ENCODE results near the gene WDR27.

DNA sequence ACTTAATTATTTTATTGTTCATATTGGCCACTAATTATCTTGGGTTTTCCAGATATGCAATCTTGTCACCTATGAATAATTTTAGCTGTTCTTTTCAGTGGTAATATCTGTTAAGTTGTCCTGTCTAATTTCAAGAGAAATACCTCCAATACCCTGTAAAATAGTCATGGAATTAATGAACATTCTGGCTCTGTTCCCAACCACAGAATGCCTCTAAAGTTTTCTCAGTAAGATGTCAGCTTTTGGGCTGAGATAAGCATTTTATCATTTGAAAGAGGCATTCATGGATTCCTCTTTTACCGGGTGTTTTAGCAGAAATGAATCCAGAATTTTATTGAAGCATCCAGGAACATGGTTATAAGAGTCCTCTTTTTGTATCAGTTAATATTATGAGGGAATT, 109.3 kb downstream of the WDR27 start:
- TF ChIP-seq, protein P1, sequence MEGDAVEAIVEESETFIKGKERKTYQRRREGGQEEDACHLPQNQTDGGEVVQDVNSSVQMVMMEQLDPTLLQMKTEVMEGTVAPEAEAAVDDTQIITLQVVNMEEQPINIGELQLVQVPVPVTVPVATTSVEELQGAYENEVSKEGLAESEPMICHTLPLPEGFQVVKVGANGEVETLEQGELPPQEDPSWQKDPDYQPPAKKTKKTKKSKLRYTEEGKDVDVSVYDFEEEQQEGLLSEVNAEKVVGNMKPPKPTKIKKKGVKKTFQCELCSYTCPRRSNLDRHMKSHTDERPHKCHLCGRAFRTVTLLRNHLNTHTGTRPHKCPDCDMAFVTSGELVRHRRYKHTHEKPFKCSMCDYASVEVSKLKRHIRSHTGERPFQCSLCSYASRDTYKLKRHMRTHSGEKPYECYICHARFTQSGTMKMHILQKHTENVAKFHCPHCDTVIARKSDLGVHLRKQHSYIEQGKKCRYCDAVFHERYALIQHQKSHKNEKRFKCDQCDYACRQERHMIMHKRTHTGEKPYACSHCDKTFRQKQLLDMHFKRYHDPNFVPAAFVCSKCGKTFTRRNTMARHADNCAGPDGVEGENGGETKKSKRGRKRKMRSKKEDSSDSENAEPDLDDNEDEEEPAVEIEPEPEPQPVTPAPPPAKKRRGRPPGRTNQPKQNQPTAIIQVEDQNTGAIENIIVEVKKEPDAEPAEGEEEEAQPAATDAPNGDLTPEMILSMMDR (IDR thresholded peaks at IDR 0.05; ENCODE audit: low read length): no peak
- TF ChIP-seq EZH2phosphoT487 (IDR thresholded peaks at IDR 0.05; ENCODE audit: low read length): no peak
